NCI-H524 (cell line): ENCODE results near the gene VPS13D.
"Not testable (repeated sequence)": the region's sequence is repeated elsewhere in the genome, so short reads cannot be mapped to it uniquely, and the experiment has no call there.

Experiments
- DNase-seq, 2 experiments: peaks; one replicate each; lab custom pipeline; 2025; lab: John Stamatoyannopoulos, UW

The VPS13D gene

GRCh38 chr1:12200208-12200607 lies 29.6 kb upstream of the VPS13D start:
- DNase-seq: peak in 1 of 2 experiments; percentile 46

DNA sequence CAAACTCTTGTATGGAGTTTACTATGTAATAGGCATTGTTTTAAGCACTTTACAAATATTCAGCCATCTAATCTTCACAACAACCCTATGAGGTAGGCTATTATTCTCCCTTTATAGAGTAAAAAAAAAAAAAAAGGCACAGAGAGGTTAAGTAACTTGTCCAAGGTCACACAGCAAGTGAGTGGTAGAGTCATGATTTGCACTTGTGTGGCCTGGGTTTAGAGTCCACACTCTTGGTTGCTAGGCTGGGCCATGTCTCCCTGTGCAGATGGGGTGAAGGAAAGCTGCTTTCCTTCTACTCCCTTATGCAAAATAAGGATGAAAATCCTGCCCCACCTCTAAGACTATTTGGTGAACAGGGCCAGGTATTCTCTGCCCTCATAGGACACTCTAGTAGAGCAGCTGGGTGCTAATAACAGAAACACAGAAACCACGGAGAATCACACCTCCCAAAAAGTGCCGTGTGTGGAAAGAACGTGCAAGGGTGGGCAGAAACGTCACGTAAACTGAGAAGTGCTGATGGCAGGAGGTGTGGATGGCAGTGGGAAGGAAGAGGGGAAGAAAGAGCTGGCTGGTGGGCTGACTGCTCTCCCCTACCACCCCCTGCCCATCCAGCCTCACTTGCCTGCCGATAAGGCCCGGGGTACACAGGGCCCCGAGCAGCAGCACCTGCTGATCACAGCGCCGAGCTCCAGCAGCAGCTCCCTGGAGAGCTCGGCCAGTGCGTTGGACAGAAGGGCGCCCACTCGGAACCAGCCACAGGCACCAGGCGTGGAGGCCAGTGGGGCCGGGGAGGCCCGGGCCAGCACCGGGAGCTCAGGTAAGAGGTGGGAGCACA lies 28.3 kb upstream of the VPS13D start:
- no peak for DNase-seq

DNA sequence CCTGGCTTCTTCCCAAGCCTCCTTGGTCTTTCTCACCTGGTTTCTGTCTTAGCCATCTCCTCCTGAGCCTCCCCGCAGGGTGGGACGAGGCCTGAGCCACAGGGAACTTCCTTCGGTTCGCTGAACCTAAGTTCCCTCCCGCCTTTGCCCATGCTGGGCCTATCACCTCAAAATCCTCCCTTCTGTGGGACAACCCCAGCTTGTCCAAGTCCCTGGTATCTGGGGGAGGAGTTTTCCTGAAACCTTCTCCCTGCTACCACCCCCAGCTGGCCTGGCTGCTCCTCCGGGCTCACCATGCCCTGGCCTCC lies 27.7 kb upstream of the VPS13D start:
- DNase-seq: no peak

- no peak for DNase-seq
These were observed 27.3 kb upstream of the VPS13D start for GRCh38 chr1:12202577-12202976.

- DNase-seq: no peak
These were observed 26.4 kb upstream of the VPS13D start for GRCh38 chr1:12203216-12204007.

DNA sequence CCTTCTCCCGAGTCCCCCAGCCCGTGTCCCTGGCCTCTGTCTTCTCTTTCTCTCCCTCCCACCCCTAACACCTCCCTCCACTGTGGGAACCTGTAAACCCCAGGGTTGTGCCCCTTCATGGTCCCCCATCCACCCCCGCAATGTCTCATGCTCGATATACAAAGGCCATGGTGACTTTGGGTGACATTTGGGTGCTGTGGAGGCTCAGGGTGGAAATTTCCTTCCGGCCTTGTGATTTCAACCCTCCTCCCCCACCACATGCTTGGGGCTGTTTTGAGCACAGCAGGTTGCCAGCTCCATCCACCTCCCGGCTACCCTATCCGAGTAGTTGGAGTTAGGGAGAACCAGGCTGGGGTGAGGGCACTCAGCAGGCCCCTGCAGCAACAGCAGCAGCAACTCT lies 25.7 kb upstream of the VPS13D start:
- DNase-seq: no peak

GRCh38 chr1:12204754-12205658 lies 24.8 kb upstream of the VPS13D start:
- peak in 1 of 2 experiments; percentile 9 for DNase-seq

- no peak for DNase-seq
These were observed 23.6 kb upstream of the VPS13D start for GRCh38 chr1:12206238-12206637.

DNA sequence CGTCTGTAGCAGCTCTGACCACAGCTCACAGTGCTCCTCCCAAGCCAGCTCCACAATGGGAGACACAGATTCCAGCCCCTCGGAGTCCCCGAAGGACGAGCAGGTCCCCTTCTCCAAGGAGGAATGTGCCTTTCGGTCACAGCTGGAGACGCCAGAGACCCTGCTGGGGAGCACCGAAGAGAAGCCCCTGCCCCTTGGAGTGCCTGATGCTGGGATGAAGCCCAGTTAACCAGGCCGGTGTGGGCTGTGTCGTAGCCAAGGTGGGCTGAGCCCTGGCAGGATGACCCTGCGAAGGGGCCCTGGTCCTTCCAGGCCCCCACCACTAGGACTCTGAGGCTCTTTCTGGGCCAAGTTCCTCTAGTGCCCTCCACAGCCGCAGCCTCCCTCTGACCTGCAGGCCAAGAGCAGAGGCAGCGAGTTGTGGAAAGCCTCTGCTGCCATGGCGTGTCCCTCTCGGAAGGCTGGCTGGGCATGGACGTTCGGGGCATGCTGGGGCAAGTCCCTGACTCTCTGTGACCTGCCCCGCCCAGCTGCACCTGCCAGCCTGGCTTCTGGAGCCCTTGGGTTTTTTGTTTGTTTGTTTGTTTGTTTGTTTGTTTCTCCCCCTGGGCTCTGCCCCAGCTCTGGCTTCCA lies 22.9 kb upstream of the VPS13D start:
- DNase-seq: no peak

- no peak for DNase-seq
These were observed 21.6 kb upstream of the VPS13D start for GRCh38 chr1:12208271-12208670.

DNA sequence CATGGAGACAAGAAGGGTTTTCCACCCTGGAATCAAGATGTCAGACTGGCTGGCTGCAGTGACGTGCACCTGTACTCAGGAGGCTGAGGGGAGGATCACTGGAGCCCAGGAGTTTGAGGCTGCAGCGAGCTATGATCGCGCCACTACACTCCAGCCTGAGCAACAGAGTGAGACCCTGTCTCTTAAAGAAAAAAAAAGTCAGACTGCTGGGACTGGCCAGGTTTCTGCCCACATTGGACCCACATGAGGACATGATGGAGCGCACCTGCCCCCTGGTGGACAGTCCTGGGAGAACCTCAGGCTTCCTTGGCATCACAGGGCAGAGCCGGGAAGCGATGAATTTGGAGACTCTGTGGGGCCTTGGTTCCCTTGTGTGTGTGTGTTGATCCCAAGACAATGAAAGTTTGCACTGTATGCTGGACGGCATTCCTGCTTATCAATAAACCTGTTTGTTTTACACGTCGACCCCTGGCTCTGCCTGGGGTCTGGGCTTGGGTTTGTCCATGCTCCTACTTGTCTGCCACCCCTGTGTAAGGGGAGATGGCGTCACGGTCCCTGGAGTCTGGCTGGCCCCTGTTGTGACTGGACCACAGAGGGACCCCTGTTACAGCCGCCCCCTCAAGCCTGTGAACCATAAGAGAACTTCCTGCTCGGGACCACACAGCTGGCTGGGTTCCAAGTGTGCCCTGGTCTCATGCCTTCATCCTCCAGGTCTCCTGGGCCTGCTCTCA lies 20.9 kb upstream of the VPS13D start:
- peak; percentile 33 to 61 for DNase-seq

DNA sequence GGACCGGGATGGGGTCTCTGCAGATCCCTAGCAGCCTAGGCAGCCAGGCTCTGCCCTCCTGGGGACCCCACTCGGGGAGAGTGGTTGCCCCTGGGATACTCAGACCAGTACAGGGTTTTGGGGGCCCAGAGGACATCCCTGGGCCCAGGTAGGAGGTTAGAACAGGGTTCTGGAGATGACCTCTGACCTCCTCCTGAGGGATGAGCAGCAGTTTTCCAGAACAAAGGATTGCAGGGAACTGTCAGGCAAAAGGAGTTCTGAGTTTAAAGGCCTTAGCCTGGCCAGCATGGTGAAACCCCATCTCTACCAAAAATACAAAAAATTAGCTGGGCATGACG lies 20.4 kb upstream of the VPS13D start:
- no peak for DNase-seq

DNA sequence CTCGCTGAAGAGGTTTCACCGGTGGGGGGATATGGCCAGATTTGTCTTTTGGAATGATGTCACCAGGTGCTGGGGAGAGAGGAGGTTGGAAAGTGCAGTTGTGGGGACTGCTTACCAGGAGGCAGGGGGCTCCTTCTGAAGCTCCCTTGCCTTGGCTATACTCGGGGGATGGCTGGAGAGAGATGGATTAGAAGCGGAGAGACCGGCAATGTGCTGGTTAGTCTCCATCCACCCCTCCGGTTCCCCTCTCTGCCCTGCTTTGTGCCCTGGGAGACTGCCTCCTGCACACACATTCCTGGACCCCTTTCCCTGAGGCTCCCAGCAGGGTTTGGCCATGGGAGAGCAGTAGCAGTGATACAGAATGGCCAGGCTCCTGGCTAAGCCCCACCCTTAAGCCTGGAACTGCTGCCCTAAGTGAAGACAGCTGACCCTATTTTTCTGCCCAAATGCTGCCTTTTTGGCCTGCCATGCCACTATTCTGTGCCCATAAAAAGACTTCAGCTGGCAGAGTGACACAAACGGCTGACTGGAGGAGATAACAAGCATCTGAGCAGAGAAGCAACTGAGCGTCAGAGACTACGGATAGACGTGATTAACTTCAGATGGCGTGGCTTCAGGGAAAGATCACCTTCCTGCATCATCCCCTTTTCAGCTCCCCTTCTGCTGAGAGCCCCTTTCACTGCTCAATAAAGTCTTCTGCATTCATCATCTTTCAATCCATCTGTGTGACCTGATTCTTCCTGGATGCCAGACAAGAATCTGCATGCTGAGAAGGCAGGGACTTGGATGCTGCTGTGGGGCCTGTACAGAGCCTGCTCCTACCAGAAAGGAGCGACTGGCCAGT lies 14.5 kb upstream of the VPS13D start:
- no peak for DNase-seq

- DNase-seq: no peak
These were observed 10.0 kb upstream of the VPS13D start for GRCh38 chr1:12219800-12220199.

DNA sequence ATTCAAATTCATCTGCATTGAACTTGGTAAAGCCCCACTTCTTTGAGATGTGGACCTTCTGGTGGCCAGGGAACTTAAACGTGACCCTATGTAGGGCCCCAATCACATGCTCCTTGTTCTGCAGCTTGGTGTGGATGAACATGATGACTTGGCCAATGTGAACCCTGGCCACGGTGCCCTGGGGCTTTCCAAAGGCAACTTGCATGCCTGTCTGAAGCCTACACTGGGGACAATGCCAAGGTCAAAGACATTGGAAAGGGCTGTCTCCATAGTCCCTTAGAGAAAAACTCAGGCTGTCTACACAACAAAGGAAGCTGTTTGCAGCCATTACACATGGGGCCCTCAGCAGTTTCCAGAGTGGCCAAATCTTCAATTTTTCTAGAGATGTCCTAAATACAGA lies 8.9 kb upstream of the VPS13D start:
- no peak for DNase-seq

GRCh38 chr1:12222700-12223099 lies 7.1 kb upstream of the VPS13D start:
- DNase-seq: not testable (repeated sequence)

DNA sequence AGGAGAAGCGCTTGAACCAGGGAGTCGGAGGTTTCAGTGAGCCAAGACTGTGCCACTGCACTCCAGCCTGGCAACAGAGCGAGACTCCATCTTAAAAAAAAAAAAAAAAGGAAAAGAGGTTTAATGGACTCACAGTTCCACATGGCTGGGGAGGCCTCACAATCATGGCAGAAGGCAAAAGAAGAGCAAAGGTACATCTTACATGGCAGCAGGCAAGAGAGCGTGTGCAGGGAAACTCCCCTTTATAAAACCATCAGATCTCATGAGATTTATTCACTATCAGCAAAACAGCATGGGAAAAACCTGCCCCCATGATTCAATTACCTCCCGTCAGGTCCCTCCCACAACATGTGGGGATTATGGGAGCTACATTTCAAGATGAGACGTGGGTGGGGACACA lies 5.7 kb upstream of the VPS13D start:
- DNase-seq: not testable (repeated sequence)

DNA sequence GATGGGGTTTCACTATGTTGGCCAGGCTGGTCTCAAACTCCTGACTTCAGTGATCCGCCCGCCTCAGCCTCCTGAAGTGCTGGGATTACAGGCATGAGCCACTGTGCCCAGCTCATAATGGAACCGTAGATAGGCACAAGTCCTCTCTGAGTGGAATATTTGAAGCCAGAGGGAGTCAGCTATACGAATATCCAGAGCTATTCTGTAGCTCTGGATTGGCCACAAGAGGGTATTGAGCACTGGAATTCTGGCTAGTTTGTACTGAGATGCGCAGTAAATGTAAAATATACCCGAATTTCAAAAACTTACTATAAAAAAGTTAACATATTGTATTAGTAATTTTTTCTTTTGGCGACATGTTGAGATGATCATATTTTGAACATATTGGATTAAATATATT lies 851 bp upstream of the VPS13D start:
- DNase-seq: no peak

GRCh38 chr1:12229386-12229834 lies 420 bp upstream of the VPS13D start:
- no peak for DNase-seq

GRCh38 chr1:12230549-12231275 lies 882 bp downstream of the VPS13D start:
- DNase-seq: peak in 1 of 2 experiments; percentile 7
